ENCODE measurements around the gene CCDC17. TPM values are rescaled to one million over a fixed set of nuclear protein-coding genes. Genes with fewer than 3 reads are reported as not detected.

Gene CCDC17
- 0.18 TPM for polyA plus RNA-seq (2013, experiment 1 of 2; ENCODE audit: insufficient read length)
- 0.10 TPM for polyA plus RNA-seq (2013, experiment 2 of 2; ENCODE audit: insufficient read length)

DNA sequence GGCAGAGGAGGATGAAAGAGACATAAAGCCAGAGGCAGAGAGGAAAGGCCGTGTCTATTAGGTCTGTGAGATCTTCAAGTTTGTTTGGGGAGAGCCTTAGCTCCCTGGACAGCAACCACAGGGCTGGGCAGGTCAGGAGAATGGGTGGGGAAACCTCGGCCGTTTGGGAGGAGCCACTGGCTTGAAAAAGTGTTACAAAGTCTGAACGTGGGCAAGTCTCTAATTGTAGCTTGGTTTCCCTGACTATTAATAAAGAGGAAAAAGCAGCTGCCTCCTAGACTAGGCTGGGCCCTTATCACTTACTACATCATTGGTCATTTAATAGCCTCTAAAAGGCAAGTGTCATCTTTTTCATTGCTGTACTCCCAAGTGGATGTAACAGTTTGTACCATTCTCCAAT lies at the start of gene CCDC17:
Gene CCDC17, minus strand, starts transcription at position 83 of the 400 bp plus-strand sequence. CDS start 145 bp downstream, outside the sequence.
- no peak for DNase-seq

DNA sequence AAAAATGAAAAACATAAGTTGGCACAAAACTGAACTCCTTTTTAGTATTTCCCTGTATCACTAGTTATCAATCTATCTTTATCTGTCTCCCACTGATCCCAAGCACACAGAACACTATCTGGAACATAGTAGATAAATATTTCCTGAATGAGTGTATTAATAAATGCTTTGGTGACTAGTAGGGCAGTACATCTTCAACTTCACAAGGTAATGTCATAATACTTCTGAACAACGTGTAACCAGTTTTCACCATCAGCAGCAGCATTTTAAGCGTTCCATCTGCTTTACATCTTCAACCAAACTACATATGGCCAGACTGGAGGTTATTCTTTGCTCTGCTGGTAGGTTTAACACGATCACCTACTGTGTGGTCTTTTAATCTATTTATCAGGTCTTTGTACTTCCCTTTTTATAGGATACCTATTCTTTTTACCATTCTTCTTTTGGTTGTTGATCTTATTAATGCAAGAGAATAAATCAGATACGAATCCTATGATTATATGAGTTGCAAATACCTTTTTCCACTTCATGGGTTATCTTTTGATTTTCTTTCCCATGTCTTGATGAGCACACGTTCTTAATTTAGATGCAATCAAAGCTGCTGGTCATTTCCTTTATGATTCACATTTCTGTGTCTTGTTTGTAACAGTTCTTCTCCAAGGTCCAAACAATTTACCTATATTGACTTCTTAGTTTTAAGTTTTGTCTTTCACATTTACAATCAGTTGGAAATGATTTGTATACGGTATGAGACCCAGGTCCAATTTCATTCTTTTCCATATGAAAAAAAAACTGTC lies 46.2 kb upstream of the CCDC17 start:
- DNase-seq = peak; percentile 59

DNA sequence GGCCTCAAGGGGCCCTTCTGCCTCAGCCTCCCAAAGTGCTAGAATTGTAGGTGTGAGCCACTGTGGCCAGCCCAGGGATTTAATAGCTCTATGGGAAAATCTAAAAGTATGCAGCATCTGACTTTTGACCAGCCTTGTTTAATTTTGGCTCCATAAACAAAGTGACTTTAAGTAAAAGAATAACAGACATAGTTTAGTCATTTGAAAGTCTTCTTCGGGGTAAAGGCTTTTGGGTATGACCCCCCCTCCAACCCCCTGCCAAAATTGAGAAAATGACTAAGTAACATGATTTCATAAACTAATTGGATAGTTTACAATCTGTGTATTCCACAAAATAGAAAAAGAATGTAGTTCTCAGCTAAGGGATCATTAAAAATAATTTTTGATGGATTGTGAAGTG lies 45.5 kb upstream of the CCDC17 start:
- DNase-seq = peak; percentile 63

- no peak for DNase-seq
These were observed 44.7 kb upstream of the CCDC17 start for GRCh38 chr1:45668526-45668925.

- no peak for DNase-seq
These were observed 43.7 kb upstream of the CCDC17 start for GRCh38 chr1:45667321-45668111.

- no peak for DNase-seq
These were observed 43.0 kb upstream of the CCDC17 start for GRCh38 chr1:45666836-45667235.

DNA sequence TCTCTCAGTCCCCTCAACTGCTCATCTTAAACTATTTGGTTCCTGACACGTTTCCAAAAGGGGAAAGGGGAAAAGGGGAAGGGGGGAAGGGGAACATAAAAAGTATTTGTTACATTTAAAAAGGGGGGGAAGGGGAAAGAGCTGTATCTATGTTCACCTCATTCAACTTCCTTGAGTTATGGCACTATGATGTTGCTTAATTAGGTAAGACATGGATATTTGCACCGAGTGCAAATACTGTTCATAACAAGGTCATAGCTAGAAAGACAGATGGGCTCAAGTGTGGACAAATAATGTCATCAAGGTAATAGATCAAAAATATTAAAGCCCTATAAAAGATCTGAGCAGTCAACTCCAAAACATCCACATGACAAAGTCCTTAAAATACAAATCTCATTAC lies 36.5 kb upstream of the CCDC17 start:
- no peak for DNase-seq

GRCh38 chr1:45659222-45659621 lies 35.4 kb upstream of the CCDC17 start:
- DNase-seq = no peak

GRCh38 chr1:45658171-45658570 lies 34.3 kb upstream of the CCDC17 start:
- no peak for DNase-seq

GRCh38 chr1:45656573-45657226 lies 32.8 kb upstream of the CCDC17 start:
- DNase-seq = no peak

DNA sequence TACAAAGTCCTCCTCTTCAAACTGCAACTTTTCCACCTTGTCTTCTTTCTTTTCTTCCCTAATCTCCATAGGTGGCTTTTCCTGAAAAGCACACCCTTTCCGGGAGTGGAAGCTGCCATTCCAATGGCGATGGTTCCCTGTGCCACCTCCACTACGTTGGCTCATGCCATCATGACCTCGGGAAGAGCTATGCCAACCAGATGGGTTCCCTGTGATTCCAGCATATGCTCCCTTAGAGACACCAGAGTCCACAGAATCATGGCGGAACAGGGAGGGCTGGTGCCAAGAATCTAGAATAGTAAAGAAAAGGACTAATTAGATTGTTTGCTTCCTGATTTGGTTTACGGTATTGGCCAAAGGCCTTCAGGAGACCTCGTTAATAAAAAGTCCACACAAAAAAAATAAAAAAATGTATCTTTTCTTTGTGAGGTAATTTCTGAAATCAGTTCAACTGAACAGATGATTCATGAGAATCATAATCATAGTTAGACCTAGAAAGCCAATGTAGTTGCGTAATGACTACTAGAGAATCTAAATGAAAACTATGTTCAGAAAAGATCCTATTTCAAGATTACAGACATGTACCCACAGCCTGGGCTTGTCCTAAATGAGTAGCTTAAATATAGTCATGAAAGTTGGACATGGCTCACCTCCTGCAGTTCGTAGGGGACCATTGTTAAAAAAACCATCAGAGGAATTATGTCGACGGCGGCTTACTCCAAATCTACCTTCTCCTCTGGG lies 30.9 kb upstream of the CCDC17 start:
- DNase-seq = no peak

GRCh38 chr1:45647248-45648021 lies 23.6 kb upstream of the CCDC17 start:
- DNase-seq = no peak

GRCh38 chr1:45644661-45645060 lies 20.8 kb upstream of the CCDC17 start:
- no peak for DNase-seq

DNA sequence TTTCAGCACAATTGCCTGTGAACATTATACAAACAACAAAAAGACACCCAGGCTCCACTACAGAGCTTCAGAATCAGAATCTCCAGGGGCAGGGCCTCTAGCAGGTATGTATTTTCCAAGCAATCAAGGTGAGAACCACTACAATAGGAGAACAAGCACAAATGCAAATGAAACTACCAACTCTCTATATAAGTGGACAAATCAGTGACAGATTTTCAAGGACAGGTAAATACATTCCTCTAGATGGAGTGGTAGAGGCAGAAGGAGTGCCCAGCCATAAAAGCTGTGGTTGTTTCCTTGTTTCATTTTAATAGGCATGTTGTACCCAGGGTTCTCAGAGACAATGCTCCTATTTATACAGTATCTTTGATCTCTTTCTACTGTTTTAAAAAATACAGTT lies 20.1 kb upstream of the CCDC17 start:
- no peak for DNase-seq

- no peak for DNase-seq
These were observed 19.5 kb upstream of the CCDC17 start for GRCh38 chr1:45643321-45643720.

DNA sequence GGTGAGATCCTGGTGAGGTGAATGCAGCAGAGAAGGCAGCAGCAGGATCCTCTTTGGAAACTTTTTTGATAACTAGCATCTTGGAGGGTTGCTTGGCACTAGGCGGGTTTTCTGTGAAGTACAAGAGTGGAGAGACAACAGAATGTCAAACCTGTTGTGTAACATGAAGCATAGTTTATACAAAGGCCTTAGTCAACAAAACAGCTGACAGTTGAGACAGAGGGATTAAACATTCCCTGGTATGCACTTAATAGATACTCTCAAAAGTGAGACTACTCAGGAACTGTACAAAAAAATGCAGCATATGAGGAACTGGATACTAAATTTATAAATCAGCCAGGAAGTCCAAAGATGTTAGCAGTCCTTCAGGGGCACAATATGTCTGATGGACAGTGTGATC lies 16.4 kb upstream of the CCDC17 start:
- DNase-seq = no peak

DNA sequence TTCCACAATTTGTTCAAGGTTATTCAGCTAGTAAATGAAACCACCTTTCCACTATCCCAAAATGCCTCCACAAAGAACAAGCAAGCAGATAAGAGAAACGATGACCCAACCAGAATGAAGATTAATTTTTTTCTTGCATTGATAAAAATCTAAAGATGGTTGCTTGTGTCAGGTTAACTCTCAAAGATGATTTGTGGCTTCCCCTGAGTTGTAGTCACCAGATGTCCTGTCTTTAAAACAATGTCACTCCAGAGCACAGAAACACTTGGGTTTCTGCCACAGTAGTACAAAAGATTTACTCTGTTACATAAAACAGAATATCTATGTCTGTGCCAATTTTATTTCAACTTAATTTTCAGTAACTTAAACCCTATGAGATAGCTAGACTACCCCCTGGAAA lies 11.4 kb upstream of the CCDC17 start:
- DNase-seq = no peak

DNA sequence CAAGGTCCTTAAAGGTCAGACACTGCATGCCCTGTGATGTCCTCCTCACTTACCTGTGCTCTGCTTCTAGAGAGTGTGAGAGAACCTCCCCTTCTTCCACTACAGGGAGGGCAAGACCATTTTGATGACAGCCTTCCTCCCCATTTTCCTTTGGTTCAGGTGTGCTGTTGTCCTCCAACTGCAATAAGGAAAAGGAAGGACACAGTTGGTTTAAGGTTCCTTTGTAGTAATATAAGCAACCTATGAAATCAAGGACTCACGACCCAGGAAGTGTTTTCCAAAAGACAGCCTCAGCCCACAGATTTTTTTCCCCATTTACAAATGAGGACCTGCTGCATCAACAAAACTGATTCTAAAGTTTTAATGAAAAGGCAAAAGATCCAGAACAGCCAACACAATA lies 6.6 kb upstream of the CCDC17 start:
- no peak for DNase-seq

GRCh38 chr1:45629035-45629434 lies 5.2 kb upstream of the CCDC17 start:
- DNase-seq = no peak

- DNase-seq = no peak
These were observed 1.1 kb downstream of the CCDC17 start for GRCh38 chr1:45622524-45623394.
